HEK293 (cell line): ENCODE results near the gene IFNW1.
A peak's percentile ranks its signal among the peaks of the same experiment; 100 is the strongest.

Source experiments
- ZNF16 ChIP-seq: fragments of 450-650 bp; formaldehyde crosslinking; IDR thresholded peaks from 2 replicates; pipeline ENCODE4 v1.5.1; 2016; ENCODE audit warnings: low read depth, missing biosample characterization, missing genetic modification characterization
- ZNF776 ChIP-seq: fragments of 450-650 bp; formaldehyde crosslinking; IDR thresholded peaks from 2 replicates; pipeline ENCODE4 v1.5.0; 2017; ENCODE audit warnings: missing biosample characterization, missing genetic modification characterization, borderline replicate concordance
- TF ChIP-seq, protein P1 (sequence below): fragments of 450-650 bp; formaldehyde crosslinking; IDR thresholded peaks from 2 replicates; pipeline ENCODE4 v1.5.1; 2016; ENCODE audit warnings: missing biosample characterization, missing genetic modification characterization
- TF ChIP-seq, protein P2 (sequence below): fragments of 450-650 bp; formaldehyde crosslinking; IDR thresholded peaks from 2 replicates; pipeline ENCODE4 v1.5.1; 2016; ENCODE audit warnings: missing biosample characterization, missing genetic modification characterization

DNA sequence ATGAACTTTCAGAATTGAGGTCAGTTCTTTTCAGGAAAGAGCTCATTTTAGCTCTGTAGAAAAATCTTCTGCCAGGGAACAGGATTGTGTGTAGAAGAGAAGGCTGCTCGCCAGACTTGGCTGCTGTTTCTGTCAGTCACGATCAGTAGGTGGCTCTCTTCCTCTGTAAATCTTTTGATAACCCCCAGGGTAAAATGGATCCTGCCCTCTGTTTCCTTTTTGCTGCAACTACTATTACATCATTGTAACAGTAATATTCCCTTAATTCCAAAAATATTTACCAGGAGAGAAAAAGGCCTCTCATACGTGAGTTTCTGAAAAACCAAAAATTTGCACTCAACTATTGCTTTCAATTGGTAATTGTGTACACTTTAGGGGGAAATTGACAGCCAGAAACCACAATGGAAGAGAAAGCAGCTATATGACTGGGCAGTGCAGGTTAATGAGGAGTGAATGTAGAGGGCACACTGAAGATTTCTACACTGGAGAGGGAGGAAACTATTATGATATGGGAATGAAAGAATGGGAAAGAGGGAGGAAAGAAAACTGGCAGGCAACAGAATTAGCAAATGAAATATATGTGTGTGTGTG is 12.5 kb upstream of the IFNW1 start:
- TF ChIP-seq ZNF776 (tag by site-specific recombination) (no peak), ZNF16 (tag by site-specific recombination) (no peak)
- TF ChIP-seq, protein P1, sequence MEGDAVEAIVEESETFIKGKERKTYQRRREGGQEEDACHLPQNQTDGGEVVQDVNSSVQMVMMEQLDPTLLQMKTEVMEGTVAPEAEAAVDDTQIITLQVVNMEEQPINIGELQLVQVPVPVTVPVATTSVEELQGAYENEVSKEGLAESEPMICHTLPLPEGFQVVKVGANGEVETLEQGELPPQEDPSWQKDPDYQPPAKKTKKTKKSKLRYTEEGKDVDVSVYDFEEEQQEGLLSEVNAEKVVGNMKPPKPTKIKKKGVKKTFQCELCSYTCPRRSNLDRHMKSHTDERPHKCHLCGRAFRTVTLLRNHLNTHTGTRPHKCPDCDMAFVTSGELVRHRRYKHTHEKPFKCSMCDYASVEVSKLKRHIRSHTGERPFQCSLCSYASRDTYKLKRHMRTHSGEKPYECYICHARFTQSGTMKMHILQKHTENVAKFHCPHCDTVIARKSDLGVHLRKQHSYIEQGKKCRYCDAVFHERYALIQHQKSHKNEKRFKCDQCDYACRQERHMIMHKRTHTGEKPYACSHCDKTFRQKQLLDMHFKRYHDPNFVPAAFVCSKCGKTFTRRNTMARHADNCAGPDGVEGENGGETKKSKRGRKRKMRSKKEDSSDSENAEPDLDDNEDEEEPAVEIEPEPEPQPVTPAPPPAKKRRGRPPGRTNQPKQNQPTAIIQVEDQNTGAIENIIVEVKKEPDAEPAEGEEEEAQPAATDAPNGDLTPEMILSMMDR (tag by site-specific recombination) = peak; percentile 35; the same call in 1 of the 2 replicates
- TF ChIP-seq, protein P2, sequence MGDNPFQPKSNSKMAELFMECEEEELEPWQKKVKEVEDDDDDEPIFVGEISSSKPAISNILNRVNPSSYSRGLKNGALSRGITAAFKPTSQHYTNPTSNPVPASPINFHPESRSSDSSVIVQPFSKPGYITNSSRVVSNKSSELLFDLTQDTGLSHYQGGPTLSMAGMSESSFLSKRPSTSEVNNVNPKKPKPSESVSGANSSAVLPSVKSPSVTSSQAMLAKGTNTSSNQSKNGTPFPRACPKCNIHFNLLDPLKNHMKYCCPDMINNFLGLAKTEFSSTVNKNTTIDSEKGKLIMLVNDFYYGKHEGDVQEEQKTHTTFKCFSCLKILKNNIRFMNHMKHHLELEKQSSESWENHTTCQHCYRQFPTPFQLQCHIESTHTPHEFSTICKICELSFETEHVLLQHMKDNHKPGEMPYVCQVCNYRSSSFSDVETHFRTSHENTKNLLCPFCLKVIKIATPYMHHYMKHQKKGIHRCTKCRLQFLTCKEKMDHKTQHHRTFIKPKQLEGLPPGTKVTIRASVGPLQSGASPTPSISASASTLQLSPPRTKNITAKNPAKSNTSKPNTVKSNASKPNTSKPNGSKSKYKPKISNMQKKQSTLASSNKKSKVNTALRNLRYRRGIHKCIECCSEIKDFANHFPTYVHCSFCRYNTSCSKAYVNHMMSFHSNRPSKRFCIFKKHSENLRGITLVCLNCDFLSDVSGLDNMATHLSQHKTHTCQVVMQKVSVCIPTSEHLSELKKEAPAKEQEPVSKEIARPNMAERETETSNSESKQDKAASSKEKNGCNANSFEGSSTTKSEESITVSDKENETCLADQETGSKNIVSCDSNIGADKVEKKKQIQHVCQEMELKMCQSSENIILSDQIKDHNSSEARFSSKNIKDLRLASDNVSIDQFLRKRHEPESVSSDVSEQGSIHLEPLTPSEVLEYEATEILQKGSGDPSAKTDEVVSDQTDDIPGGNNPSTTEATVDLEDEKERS = no peak
